Adrenal gland (tissue), 12 donors: Measurements from ENCODE around the gene SGSH. TPM values are rescaled to one million over a fixed set of nuclear protein-coding genes. Genes with fewer than 3 reads are reported as not detected.

ENCODE experiments used
- DNase-seq, 7 donors: peaks; one replicate each; pipeline ENCODE4 v3.0.0-alpha.2; 2019 to 2020
- H3K27ac ChIP-seq, 5 donors: fragments of 200-600 bp; sonication (generic) in 4 of 5; 1 replicate in 3 of 5; 2 replicates in 2 of 5; pipeline versions ENCODE4 v1.5.1 to v1.8.0; 2016 to 2020; ENCODE audit warnings: mild to moderate bottlenecking in 1 of 5
- H3K27me3 ChIP-seq: fragments of 200-600 bp; 2 replicates; pipeline ENCODE4 v1.8.0; 2021
- H3K36me3 ChIP-seq, 2 donors: fragments of 200-600 bp; replicated peaks in 1 of 2; 1 replicate in 1 of 2; 2 replicates in 1 of 2; pipeline versions ENCODE4 v1.5.1 to v1.8.0; 2018 to 2022
- H3K4me1 ChIP-seq, 2 donors: fragments of 200-600 bp; replicated peaks in 1 of 2; 1 replicate in 1 of 2; 2 replicates in 1 of 2; pipeline versions ENCODE4 v1.5.1 to v1.8.0; 2018 to 2021
- H3K4me3 ChIP-seq, 4 donors: fragments of 200-600 bp; sonication (generic) in 3 of 4; one replicate each; pipeline ENCODE4 v1.5.1; 2016 to 2018
- H3K9me3 ChIP-seq, 3 donors: fragments of 200-600 bp; sonication (generic) in 1 of 3; replicated peaks in 1 of 3; 1 replicate in 2 of 3; 2 replicates in 1 of 3; pipeline versions ENCODE4 v1.5.1 to v1.8.0; 2016 to 2021
- POLR2A ChIP-seq, 2 donors: fragments of 450-650 bp; IDR thresholded peaks; one replicate each; pipeline ENCODE4 v1.6.1; 2017; ENCODE audit warnings: antibody characterized with exemption in 2 of 2, mild to moderate bottlenecking in 2 of 2, moderate library complexity in 1 of 2
- WGBS, 4 donors: extraction: QIAGEN DNeasy Blood & Tissue Kit in 2 of 4; methylation state at CpG; one replicate each; pipeline versions ENCODE4 v1.1.5 to v1.1.7; 2013 to 2017; 5-methylcytosine and 5-hydroxymethylcytosine counted together
- intact Hi-C, 2 donors: fragments of 100-400 bp; cut with DNase I; formaldehyde crosslinking; loops; one replicate each; pipeline versions ENCODE4 v1.14.1 to v1.15.0; 2022 to 2023
- polyA plus RNA-seq, 3 donors: library from polyadenylated mRNA; stranded (reverse); fragments of 200-250 nt in 2 of 3; fragments of 350-450 nt in 1 of 3; fragmentation: Illumina TruSeq in 1 of 3; extraction: RNeasy Lipid Tissue Mini Kit (QIAGEN cat#74804) in 1 of 3; gene quantifications; one replicate each; pipeline ENCODE4 v1.2.3, GENCODE V29; 2013 to 2014
- total RNA-seq, 9 donors: library from RNA; depleted of rRNA in 4 of 9; stranded (reverse); fragments of >200 nt in 4 of 9; fragments of 120-200 nt in 1 of 9; fragmentation: NEBNext Ultra II Directional in 1 of 9; extraction: Animal tissue kit (Norgen Biotek cat#: 25700) in 1 of 9; gene quantifications; one replicate each; pipeline versions ENCODE4 v1.1.0 to v1.2.4, GENCODE V29; 2013 to 2023
- TF ChIP-seq, protein P1 (sequence below), 6 experiments: fragments of 450-650 bp in 4 of 6; fragments of 200-600 bp in 2 of 6; sonication (generic) in 1 of 6; IDR thresholded peaks; 1 replicate in 5 of 6; 2 replicates in 1 of 6; pipeline versions ENCODE4 v1.5.1 to v1.8.0; 2016 to 2021; ENCODE audit warnings: antibody characterized with exemption in 6 of 6, mild to moderate bottlenecking in 2 of 6, moderate library complexity in 1 of 6
- donor health status: healthy with polysubstance abuse.
- donor health status: Bipolar disorder and iron deficiency.
- donor health status: DM: yes; HTN: yes; CAD: no.
- donor health status: DM: no; HTN: no; CAD: no.
- donor health status: DM: no; HTN: no; CAD: no.
- donor health status: DM: yes; HTN: yes; CAD: no.

SGSH gene
- total and polyA plus RNA-seq, 12 donors: 33.3 to 194 (median 89.3) TPM

DNA sequence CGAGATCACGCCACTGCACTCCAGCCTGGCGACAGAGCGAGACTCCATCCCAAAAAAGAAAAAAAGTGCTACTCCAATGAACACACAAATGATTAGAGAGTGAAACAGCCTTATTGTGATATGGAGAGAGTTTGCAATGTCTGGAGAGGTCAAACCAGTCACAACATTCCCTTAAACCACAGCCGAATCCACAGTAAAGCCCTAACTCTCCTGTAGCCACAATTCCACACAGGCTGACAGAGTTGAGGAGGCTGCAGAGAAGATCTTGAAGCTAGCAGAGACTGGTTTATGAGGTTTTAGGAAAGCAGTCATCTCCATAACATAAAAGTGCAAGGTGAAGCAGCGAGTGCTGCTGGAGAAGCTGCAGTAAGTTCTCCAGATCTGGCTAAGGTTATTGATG, 47.3 kb upstream of the SGSH start:
- intact Hi-C loops: no loop called here
- H3K9me3 ChIP-seq: no peaks in the 10 kb centered on the region

DNA sequence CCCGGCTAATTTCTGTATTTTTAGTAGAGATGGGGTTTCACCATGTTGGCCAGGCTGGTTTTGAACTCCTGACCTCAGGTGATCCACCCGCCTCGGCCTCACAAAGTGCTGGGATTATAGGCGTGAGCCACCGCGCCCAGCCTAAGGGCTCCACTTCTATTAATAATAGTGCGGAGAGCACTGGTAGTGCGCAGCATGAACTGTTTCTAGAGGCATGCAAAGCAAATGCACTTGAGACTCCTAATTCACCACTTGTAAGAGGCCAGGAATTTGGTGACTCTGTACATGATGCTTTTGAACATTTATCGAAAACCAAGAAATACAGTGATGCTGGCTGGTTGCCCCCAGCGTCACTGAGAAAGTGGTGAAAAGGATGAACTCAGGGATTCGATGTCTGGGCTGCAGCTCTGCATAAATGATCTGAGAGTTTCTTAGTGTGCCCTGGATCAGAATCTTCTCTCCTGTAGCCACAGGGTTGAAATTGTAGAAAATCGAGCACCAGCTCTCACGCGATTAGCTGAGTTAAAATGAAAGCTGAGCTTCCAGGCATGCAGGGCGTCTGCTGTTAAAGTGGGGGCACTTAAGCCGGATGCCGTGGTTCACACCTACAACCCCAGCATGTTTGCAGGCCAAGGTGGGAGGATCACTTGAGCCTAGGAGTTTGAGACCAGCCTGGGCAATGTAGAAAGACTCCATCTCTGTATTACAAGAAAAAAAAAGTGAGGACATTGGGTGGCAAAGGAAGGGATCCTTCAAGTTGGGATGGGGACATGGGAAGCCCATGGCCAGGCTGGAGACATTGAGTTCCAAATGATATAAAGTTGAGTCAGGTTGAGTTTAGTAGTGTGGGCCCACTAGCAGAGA, 45.3 kb upstream of the SGSH start:
- WGBS, 4 donors: 91 to 94% (median 93%) methylated on average over 17 of the region's 17 CpGs
- peaks cover 23 to 44% of the 10 kb centered on the region in 2 donors for H3K4me1 ChIP-seq
- no peak overlapping the region for H3K4me3 ChIP-seq

More for the DNA sequence above, 47.3 kb upstream of the SGSH start:
- peaks cover 14 to 38% of the 10 kb centered on the region in 2 donors for H3K4me1 ChIP-seq
- TF ChIP-seq, protein P1, sequence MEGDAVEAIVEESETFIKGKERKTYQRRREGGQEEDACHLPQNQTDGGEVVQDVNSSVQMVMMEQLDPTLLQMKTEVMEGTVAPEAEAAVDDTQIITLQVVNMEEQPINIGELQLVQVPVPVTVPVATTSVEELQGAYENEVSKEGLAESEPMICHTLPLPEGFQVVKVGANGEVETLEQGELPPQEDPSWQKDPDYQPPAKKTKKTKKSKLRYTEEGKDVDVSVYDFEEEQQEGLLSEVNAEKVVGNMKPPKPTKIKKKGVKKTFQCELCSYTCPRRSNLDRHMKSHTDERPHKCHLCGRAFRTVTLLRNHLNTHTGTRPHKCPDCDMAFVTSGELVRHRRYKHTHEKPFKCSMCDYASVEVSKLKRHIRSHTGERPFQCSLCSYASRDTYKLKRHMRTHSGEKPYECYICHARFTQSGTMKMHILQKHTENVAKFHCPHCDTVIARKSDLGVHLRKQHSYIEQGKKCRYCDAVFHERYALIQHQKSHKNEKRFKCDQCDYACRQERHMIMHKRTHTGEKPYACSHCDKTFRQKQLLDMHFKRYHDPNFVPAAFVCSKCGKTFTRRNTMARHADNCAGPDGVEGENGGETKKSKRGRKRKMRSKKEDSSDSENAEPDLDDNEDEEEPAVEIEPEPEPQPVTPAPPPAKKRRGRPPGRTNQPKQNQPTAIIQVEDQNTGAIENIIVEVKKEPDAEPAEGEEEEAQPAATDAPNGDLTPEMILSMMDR (IDR thresholded peaks at IDR 0.05): no peak
- no peak for TF ChIP-seq POLR2A (IDR thresholded peaks at IDR 0.05)
- H3K36me3 ChIP-seq: peaks cover 0 to 40% of the 10 kb centered on the region in 2 donors
- DNase-seq: no peak
- WGBS, 4 donors: 95 to 99% (median 98%) methylated on average over 6 of the region's 6 CpGs
- no peaks in the 10 kb centered on the region for H3K27me3 ChIP-seq
- H3K4me3 ChIP-seq: no peak overlapping the region
- no peak overlapping the region for H3K27ac ChIP-seq

DNA sequence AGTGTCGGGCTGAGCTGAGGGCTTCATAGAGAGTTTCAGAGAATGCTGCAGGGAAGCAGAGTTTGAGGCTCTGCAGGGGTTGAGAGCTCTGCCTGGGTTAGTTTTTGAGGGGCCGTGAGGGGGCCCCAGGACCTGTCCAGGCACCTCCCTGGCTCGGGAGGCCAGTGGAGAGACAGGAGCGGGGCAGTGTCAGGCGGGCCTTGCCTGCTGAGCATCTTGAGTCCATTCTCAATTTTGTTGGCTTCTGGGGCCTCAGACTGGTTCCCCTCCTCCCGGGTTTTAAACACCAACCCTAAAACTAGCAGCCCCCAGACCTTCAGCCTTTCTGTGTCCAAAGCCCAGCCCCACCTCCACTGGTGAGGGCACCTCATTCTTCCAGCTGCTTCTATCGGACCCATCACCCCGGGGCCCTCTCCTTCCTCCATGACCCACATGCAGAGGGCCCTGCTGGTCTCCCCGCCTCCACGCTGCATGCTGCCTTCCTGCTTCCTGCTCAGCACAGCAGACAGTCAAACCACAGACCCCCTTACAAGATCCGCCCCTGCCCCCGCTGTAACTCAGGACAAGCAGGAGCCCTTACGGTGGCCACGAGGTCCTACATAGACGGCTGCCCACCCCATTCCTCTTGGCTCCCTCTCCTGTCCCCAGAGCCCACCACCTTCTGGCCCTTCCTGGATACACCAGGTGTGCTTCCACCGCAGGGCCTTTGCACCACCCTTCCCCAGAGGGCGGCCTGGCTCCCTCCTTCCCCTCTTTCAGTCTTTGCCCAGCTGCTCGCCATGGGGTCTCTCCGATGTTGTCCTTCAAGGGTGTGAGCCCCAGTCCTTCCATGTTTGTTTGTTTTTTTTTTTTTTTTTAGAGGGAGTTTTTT, 44.3 kb upstream of the SGSH start:
- peaks cover 23 to 40% of the 10 kb centered on the region in 2 donors for H3K4me1 ChIP-seq
- H3K36me3 ChIP-seq: peaks cover 0 to 33% of the 10 kb centered on the region in 2 donors
- H3K9me3 ChIP-seq: no peaks in the 10 kb centered on the region
- H3K27ac ChIP-seq: peak overlapping the region in 2 of 5 donors; percentile 98 to 99
- TF ChIP-seq, protein P1 (IDR thresholded peaks at IDR 0.05): no peak
- TF ChIP-seq POLR2A (IDR thresholded peaks at IDR 0.05): no peak
- H3K27me3 ChIP-seq: no peaks in the 10 kb centered on the region
- WGBS, 4 donors: 66 to 78% (median 75%) methylated on average over 13 to 19 of the region's 19 CpGs
- H3K4me3 ChIP-seq: peak overlapping the region in 1 of 4 donors; percentile 47
- intact Hi-C loops: no loop called here
- DNase-seq: no peak

More for the DNA sequence above, 45.3 kb upstream of the SGSH start:
- intact Hi-C loops: no loop called here
- peaks cover 0 to 40% of the 10 kb centered on the region in 2 donors for H3K36me3 ChIP-seq
- no peaks in the 10 kb centered on the region for H3K27me3 ChIP-seq
- no peak overlapping the region for H3K27ac ChIP-seq
- no peak for DNase-seq
- TF ChIP-seq, protein P1 (IDR thresholded peaks at IDR 0.05): no peak
- no peak for TF ChIP-seq POLR2A (IDR thresholded peaks at IDR 0.05)
- no peaks in the 10 kb centered on the region for H3K9me3 ChIP-seq
